ENCODE results near the gene HOXB7.

DNA sequence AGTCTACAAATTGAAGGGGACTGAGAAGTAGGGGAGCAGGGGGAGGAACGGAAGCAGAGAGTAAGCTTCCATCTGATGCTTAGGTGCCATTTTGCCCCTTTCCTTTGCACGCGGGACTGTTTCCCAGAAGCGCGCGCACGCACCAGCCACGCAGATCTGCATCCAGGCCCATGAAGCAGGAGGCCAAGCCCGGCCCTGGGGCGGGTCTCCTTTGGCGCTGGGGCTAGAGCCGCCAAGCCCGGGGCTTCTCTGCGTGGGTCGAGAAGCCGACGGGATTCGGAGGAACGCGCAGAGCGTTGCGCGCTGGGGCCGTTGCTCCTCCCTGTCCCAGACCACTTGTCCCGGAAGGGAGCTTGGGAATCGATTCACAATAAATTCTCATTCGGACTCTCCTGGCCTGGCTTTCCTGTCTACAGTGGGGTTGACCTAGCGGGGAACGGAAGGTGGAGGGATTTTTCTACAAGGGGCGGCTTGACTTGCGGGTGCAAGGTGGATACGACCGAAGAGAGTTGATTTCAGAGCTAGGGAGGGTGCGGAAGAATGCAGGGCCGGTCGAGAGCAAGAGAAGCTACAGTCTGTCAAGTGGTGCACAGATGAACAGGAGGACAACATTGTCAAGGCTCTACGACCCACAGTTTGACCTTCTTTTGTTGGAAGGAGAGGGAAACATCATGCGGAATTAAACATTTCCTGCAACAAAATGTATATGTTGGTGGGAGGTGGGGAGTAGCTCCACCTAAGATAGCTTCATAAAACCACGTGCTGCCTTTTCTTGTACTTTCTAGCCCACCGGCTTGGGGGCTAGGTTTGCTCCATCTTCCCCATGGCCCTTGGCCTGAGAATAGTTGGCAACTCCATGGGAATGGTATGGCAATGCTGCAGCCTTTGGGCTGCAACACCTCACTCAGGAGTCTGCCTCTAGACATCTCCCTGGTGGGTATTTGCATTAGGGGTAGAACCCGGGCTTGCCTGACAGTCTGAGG, 10.9 kb upstream of the HOXB7 start:
- TF ChIP-seq EZH2 (IDR thresholded peaks at IDR 0.05; ENCODE audit: insufficient read depth, poor library complexity, severe bottlenecking) (peak; percentile 4), EZH2phosphoT487 (IDR thresholded peaks at IDR 0.05; ENCODE audit: insufficient read depth, low read depth) (peak; percentile 21; the same call in 1 of the 2 replicates)

Measured in GM23248 (cell line).